Measurements from ENCODE around the gene FEM1B.
A peak's percentile ranks its signal among the peaks of the same experiment; 100 is the strongest.

Gene FEM1B

GRCh38 chr15:68315035-68315434, 37.5 kb downstream of the FEM1B start:
- Histone ChIP-seq H3K9me3 (ENCODE audit: severe bottlenecking) (no peaks in the 10 kb centered on the region), H3K4me3 (ENCODE audit: severe bottlenecking) (no peak overlapping the region), H3K27ac (ENCODE audit: poor library complexity, severe bottlenecking) (no peak overlapping the region), H3K27me3 (ENCODE audit: insufficient read depth, poor library complexity, severe bottlenecking) (no peaks in the 10 kb centered on the region), H3K36me3 (ENCODE audit: low read depth) (no peaks in the 10 kb centered on the region), H3K4me1 (ENCODE audit: insufficient read depth, poor library complexity, severe bottlenecking) (no peaks in the 10 kb centered on the region)
- ATAC-seq (ENCODE audit: low read depth), result no peak
- no peak for DNase-seq (ENCODE audit: low spot score)
- no peak for TF ChIP-seq CTCF (IDR thresholded peaks at IDR 0.05; ENCODE audit: poor library complexity, severe bottlenecking)

GRCh38 chr15:68315495-68316031, 38.0 kb downstream of the FEM1B start:
- H3K36me3 ChIP-seq (ENCODE audit: low read depth), result no peaks in the 10 kb centered on the region
- H3K27me3 ChIP-seq (ENCODE audit: insufficient read depth, poor library complexity, severe bottlenecking), result no peaks in the 10 kb centered on the region
- DNase-seq (ENCODE audit: low spot score) (peak; percentile 66), ATAC-seq (ENCODE audit: low read depth) (no peak)
- no peak overlapping the region for H3K27ac ChIP-seq (ENCODE audit: poor library complexity, severe bottlenecking)
- no peaks in the 10 kb centered on the region for H3K4me1 ChIP-seq (ENCODE audit: insufficient read depth, poor library complexity, severe bottlenecking)
- TF ChIP-seq CTCF (IDR thresholded peaks at IDR 0.05; ENCODE audit: poor library complexity, severe bottlenecking), result no peak
- no peaks in the 10 kb centered on the region for H3K9me3 ChIP-seq (ENCODE audit: severe bottlenecking)
- no peak overlapping the region for H3K4me3 ChIP-seq (ENCODE audit: severe bottlenecking)

GRCh38 chr15:68316061-68316804, 38.7 kb downstream of the FEM1B start:
- DNase-seq (ENCODE audit: low spot score) (peak; percentile 64), ATAC-seq (ENCODE audit: low read depth) (no peak)
- H3K36me3 ChIP-seq (ENCODE audit: low read depth), result no peaks in the 10 kb centered on the region
- no peaks in the 10 kb centered on the region for H3K27me3 ChIP-seq (ENCODE audit: insufficient read depth, poor library complexity, severe bottlenecking)
- no peaks in the 10 kb centered on the region for H3K9me3 ChIP-seq (ENCODE audit: severe bottlenecking)
- peak; percentile 44 for TF ChIP-seq CTCF (IDR thresholded peaks at IDR 0.05; ENCODE audit: poor library complexity, severe bottlenecking)
- no peak overlapping the region for H3K27ac ChIP-seq (ENCODE audit: poor library complexity, severe bottlenecking)
- H3K4me1 ChIP-seq (ENCODE audit: insufficient read depth, poor library complexity, severe bottlenecking), result no peaks in the 10 kb centered on the region
- H3K4me3 ChIP-seq (ENCODE audit: severe bottlenecking), result no peak overlapping the region

- Histone ChIP-seq H3K36me3 (ENCODE audit: low read depth) (no peaks in the 10 kb centered on the region), H3K4me3 (ENCODE audit: severe bottlenecking) (no peak overlapping the region), H3K27me3 (ENCODE audit: insufficient read depth, poor library complexity, severe bottlenecking) (no peaks in the 10 kb centered on the region), H3K4me1 (ENCODE audit: insufficient read depth, poor library complexity, severe bottlenecking) (no peaks in the 10 kb centered on the region), H3K27ac (ENCODE audit: poor library complexity, severe bottlenecking) (no peak overlapping the region), H3K9me3 (ENCODE audit: severe bottlenecking) (no peaks in the 10 kb centered on the region)
- ATAC-seq (ENCODE audit: low read depth) (no peak), DNase-seq (ENCODE audit: low spot score) (peak; percentile 69)
- no peak for TF ChIP-seq CTCF (IDR thresholded peaks at IDR 0.05; ENCODE audit: poor library complexity, severe bottlenecking)
Measured at GRCh38 chr15:68317281-68318007, 39.9 kb downstream of the FEM1B start.

Data from RWPE2 (cell line).